ENCODE measurements around the gene ARMC3. TPM values are rescaled to one million over a fixed set of nuclear protein-coding genes. Genes with fewer than 3 reads are reported as not detected.

The ARMC3 gene
- total and polyA plus RNA-seq, 2 donors (not counting 1 experiment from before 2014, with no cell fraction given) = not detected

DNA sequence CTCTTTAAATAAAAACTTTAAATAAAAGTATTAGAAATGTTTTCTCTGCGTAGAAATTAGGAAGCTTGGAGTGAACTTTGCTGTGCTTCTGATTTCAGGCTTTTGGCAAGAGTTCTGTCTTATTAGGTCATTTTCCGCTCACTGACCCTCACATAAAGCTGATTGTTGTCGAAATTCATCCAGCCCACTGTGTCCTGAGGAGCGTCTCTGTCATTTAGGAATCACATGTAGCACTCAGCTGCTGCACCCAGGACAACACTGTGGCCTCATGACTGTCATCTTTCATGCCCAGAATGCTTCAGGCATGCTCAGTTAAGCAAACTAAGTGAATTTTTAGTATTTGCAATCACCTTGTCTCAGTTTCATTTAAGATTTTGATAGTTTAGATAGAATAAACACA is 109.7 kb downstream of the ARMC3 start:
- Mint-ChIP-seq H3K4me1 (no peaks in the 10 kb centered on the region), H3K4me3 (no peak overlapping the region), H3K27ac (no peak overlapping the region), H3K27me3 (peaks cover 45% of the 10 kb centered on the region), H3K9me3 (ENCODE audit: insufficient read depth) (peaks cover 10% of the 10 kb centered on the region)
- Histone ChIP-seq H3K4me1 (ENCODE audit: control insufficient read depth in 2 of 2, insufficient read depth in 2 of 2, low read length in 2 of 2) (no peaks in the 10 kb centered on the region), H3K79me2 (ENCODE audit: control insufficient read depth, insufficient read depth, low read length) (no peaks in the 10 kb centered on the region), H3K27me3 (replicated peaks in 1 of 4; ENCODE audit: control extremely low read depth in 1 of 4, control insufficient read depth in 3 of 4, insufficient read depth in 4 of 4, low read length in 3 of 4) (peaks cover 0 to 3% (median 0%) of the 10 kb centered on the region in 4 experiments), H3K9ac (ENCODE audit: low read length) (no peak overlapping the region), H3K4me3 (ENCODE audit: control extremely low read depth in 1 of 5, extremely low read depth in 1 of 5, insufficient read depth in 1 of 5, low read depth in 2 of 5, low read length in 4 of 5) (no peak overlapping the region), H2AFZ (ENCODE audit: insufficient read depth, low read depth, low read length, poor library complexity, severe bottlenecking) (no peak overlapping the region), H3K36me3 (replicated peaks in 1 of 2; ENCODE audit: control extremely low read depth in 1 of 2, control insufficient read depth in 1 of 2, extremely low read depth in 1 of 2, insufficient read depth in 2 of 2, low read length in 1 of 2) (no peaks in the 10 kb centered on the region), H4K20me1 (ENCODE audit: control insufficient read depth, insufficient read depth, low read length, poor library complexity, severe bottlenecking) (no peaks in the 10 kb centered on the region), H3K4me2 (replicated peaks; ENCODE audit: low read depth, low read length, poor library complexity, severe bottlenecking) (no peak overlapping the region), H3K9me3 (ENCODE audit: control extremely low read depth in 1 of 3, control insufficient read depth in 2 of 3, insufficient read depth in 1 of 3, low read length in 2 of 3) (peaks cover 0 to 4% (median 0%) of the 10 kb centered on the region in 3 donors), H3K27ac (ENCODE audit: low read length in 2 of 2) (no peak overlapping the region)
- intact Hi-C loops (cut with micrococcal nuclease) = no loop called here
- no peak for ATAC-seq (ENCODE audit: low read depth)
- WGBS (ENCODE audit: insufficient coverage) = 92% methylated on average over 4 of the region's 4 CpGs
- DNase-seq = no peak
- CTCF ChIA-PET = interaction anchor here (1.3 kb wide), 1 partner anchor 10 kb away, joined by 4 read pairs; no protein-coding TSS in a partner anchor
- no peak for TF ChIP-seq EZH2 (IDR thresholded peaks at IDR 0.05; ENCODE audit: borderline replicate concordance, insufficient read depth, low read depth, low read length, poor library complexity, severe bottlenecking)
- TF ChIP-seq, protein P1, sequence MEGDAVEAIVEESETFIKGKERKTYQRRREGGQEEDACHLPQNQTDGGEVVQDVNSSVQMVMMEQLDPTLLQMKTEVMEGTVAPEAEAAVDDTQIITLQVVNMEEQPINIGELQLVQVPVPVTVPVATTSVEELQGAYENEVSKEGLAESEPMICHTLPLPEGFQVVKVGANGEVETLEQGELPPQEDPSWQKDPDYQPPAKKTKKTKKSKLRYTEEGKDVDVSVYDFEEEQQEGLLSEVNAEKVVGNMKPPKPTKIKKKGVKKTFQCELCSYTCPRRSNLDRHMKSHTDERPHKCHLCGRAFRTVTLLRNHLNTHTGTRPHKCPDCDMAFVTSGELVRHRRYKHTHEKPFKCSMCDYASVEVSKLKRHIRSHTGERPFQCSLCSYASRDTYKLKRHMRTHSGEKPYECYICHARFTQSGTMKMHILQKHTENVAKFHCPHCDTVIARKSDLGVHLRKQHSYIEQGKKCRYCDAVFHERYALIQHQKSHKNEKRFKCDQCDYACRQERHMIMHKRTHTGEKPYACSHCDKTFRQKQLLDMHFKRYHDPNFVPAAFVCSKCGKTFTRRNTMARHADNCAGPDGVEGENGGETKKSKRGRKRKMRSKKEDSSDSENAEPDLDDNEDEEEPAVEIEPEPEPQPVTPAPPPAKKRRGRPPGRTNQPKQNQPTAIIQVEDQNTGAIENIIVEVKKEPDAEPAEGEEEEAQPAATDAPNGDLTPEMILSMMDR (IDR thresholded peaks at IDR 0.05) = no peak
- POLR2A ChIA-PET = no interaction called here

DNA sequence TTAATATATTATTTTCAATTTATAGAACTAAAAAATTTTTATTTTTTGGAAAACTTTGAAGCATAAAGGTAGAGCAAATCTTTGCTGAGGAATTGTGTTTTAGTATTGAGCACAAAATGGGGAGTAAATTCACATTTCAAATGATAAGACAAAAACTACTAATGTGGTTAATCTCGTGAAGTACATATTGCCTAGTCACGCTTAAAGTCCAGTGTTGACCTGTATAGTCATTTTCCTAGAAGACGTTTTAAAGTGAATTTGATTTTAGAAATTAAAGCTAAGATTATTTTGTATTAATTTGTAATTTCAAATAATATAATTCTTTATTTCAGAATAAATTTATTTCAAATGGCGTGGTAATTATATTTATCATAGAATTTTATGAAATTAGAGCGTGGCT is 110.3 kb downstream of the ARMC3 start:
- Mint-ChIP-seq H3K4me3 (no peak overlapping the region), H3K9me3 (ENCODE audit: insufficient read depth) (peaks cover 10% of the 10 kb centered on the region), H3K27me3 (peaks cover 47% of the 10 kb centered on the region), H3K4me1 (no peaks in the 10 kb centered on the region), H3K27ac (no peak overlapping the region)
- Histone ChIP-seq H2AFZ (ENCODE audit: insufficient read depth, low read depth, low read length, poor library complexity, severe bottlenecking) (no peak overlapping the region), H3K27ac (ENCODE audit: low read length in 2 of 2) (no peak overlapping the region), H3K27me3 (replicated peaks in 1 of 4; ENCODE audit: control extremely low read depth in 1 of 4, control insufficient read depth in 3 of 4, insufficient read depth in 4 of 4, low read length in 3 of 4) (peaks cover 0 to 4% (median 0%) of the 10 kb centered on the region in 4 experiments), H3K4me1 (ENCODE audit: control insufficient read depth in 2 of 2, insufficient read depth in 2 of 2, low read length in 2 of 2) (no peaks in the 10 kb centered on the region), H3K9ac (ENCODE audit: low read length) (no peak overlapping the region), H3K4me2 (replicated peaks; ENCODE audit: low read depth, low read length, poor library complexity, severe bottlenecking) (no peak overlapping the region), H3K9me3 (ENCODE audit: control extremely low read depth in 1 of 3, control insufficient read depth in 2 of 3, insufficient read depth in 1 of 3, low read length in 2 of 3) (peaks cover 0 to 4% (median 0%) of the 10 kb centered on the region in 3 donors), H3K36me3 (replicated peaks in 1 of 2; ENCODE audit: control extremely low read depth in 1 of 2, control insufficient read depth in 1 of 2, extremely low read depth in 1 of 2, insufficient read depth in 2 of 2, low read length in 1 of 2) (no peaks in the 10 kb centered on the region), H3K4me3 (ENCODE audit: control extremely low read depth in 1 of 5, extremely low read depth in 1 of 5, insufficient read depth in 1 of 5, low read depth in 2 of 5, low read length in 4 of 5) (no peak overlapping the region), H3K79me2 (ENCODE audit: control insufficient read depth, insufficient read depth, low read length) (no peaks in the 10 kb centered on the region), H4K20me1 (ENCODE audit: control insufficient read depth, insufficient read depth, low read length, poor library complexity, severe bottlenecking) (no peaks in the 10 kb centered on the region)
- TF ChIP-seq, protein P1 (IDR thresholded peaks at IDR 0.05) = no peak
- ChIA-PET POLR2A (no interaction called here), CTCF (interaction anchor here (1.3 kb wide), 1 partner anchor 10 kb away, joined by 4 read pairs; no protein-coding TSS in a partner anchor)
- 100% methylated on average over 1 of the region's 5 CpGs for WGBS (ENCODE audit: insufficient coverage)
- intact Hi-C loops (cut with micrococcal nuclease) = no loop called here
- ATAC-seq (ENCODE audit: low read depth) (no peak), DNase-seq (no peak)
